ENCODE data around the gene KLK11. TPM values are rescaled to one million over a fixed set of nuclear protein-coding genes. Genes with fewer than 3 reads are reported as not detected.
A peak's percentile ranks its signal among the peaks of the same experiment; 100 is the strongest.

KLK11 gene
- total RNA-seq, 2 donors from 2014 or later, result not detected

DNA sequence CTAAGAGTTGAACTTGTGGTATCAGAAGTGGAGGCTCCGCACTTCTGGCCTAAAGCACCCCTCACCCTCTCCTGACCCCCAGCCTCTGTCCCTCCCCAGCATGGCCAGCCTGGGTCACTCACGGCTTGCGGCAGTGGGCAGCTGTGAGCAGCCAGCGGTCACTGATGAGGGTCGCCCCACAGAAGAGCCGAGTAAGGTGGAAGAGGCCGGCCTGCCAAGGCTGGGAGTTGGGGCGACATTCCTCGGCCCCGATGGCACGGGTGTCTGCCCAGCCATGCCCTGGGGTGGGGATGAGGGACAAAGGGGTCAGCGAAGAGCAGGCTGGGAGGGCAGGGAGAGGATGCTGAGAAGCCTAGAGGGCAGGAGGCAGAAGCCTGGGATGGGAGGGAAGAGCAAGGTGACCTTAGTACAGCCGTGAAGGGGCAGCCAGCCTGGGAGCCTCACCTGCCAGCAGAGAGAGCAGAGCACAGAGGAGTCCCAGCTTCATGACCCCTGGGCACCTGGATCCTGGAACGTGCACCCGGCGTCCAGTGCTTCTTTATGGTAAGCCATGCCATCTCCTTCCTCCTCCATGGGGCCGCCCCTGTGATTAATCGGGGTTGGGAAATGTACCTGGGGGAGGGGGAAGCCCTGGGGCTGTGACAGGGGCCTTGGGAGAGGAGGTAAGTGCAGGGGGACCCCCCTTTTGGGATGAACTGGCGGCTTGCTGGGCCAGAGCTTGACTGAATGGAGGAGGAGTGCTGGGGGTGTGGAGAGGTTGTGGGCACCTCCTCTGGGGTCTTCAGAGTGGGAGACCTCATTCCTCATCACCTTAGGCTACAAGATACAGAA is 17.1 kb downstream of the KLK11 start:
- H3K27me3 Mint-ChIP-seq (ENCODE audit: low read depth), result peaks cover 20% of the 10 kb centered on the region
- H3K9me3 Mint-ChIP-seq, result no peaks in the 10 kb centered on the region
- DNase-seq (no peak), ATAC-seq (replicated peaks in 1 of 2) (no peak)
- no peak overlapping the region for H3K27ac Mint-ChIP-seq
- no peaks in the 10 kb centered on the region for H3K36me3 Mint-ChIP-seq (ENCODE audit: insufficient read depth in 2 of 2)
- H3K4me3 Mint-ChIP-seq, result no peak overlapping the region
- H3K4me1 Mint-ChIP-seq (ENCODE audit: low read depth), result no peaks in the 10 kb centered on the region

DNA sequence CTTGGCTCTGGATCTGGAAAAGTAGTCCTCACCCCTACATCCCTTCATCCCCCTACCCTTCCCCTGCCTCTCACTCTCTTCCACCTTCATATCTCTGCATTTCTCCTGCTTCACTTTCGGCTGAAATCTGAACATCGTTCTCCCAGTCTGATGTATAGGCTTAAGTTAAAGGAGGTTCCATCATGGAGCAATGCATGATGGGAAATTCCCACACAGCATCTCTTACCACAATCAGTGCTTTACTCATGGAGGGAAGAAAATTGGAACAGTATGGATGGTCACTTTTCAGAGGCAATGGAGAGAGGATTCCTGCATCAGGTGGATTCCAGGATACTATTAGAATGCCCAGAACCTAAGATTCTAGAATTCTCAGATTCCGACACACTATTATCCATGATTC is 18.9 kb downstream of the KLK11 start:
- Mint-ChIP-seq H3K27ac (no peak overlapping the region), H3K4me1 (ENCODE audit: low read depth) (no peaks in the 10 kb centered on the region), H3K36me3 (ENCODE audit: insufficient read depth in 2 of 2) (no peaks in the 10 kb centered on the region), H3K27me3 (ENCODE audit: low read depth) (peaks cover 13% of the 10 kb centered on the region), H3K4me3 (no peak overlapping the region), H3K9me3 (no peaks in the 10 kb centered on the region)
- DNase-seq (no peak), ATAC-seq (replicated peaks in 1 of 2) (no peak)

DNA sequence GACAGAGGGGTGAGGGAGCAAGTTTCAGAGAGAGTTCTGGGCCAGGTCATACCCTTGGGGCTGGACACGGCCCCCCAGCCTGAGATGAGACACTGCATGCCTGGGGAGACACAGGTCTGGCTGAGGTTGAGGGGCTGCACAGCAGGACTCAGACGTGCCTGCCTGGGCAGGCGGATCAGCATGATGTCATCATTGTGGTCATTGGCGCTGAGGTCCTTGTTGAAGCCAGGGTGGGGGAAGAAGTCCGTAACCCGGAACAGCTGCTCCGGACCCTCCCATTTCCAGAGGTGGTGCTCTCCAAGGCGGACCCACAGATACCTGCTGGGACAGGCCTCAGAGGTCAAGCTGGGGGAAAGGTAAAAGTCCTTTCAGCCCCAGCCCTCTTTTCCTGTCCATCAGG is 20.0 kb downstream of the KLK11 start:
- H3K36me3 Mint-ChIP-seq (ENCODE audit: insufficient read depth in 2 of 2), result no peaks in the 10 kb centered on the region
- ATAC-seq (replicated peaks in 1 of 2) (no peak), DNase-seq (no peak)
- no peak overlapping the region for H3K27ac Mint-ChIP-seq
- no peak overlapping the region for H3K4me3 Mint-ChIP-seq
- H3K27me3 Mint-ChIP-seq (ENCODE audit: low read depth), result peaks cover 24% of the 10 kb centered on the region
- no peaks in the 10 kb centered on the region for H3K9me3 Mint-ChIP-seq
- no peaks in the 10 kb centered on the region for H3K4me1 Mint-ChIP-seq (ENCODE audit: low read depth)

DNA sequence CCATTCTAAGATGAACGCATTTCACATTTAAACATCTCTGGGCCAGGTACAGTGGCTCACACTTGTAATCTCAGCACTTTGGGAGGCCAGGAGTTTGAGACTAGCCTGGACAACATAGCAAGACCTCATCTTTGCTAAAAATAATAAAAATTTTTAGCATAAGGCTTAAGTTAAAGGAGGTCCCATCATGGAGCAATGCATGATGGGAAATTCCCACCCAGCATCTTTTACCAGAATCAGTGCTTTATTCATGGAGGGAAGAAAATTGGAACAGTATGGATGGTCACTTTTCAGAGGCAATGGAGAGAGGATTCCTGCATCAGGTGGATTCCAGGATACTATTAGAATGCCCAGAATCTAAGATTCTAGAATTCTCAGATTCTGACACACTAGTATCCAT is 21.2 kb downstream of the KLK11 start:
- no peak for ATAC-seq (replicated peaks in 1 of 2)
- Mint-ChIP-seq H3K27ac (no peak overlapping the region), H3K4me1 (ENCODE audit: low read depth) (no peaks in the 10 kb centered on the region), H3K27me3 (ENCODE audit: low read depth) (peaks cover 18% of the 10 kb centered on the region), H3K4me3 (no peak overlapping the region), H3K36me3 (ENCODE audit: insufficient read depth in 2 of 2) (no peaks in the 10 kb centered on the region), H3K9me3 (no peaks in the 10 kb centered on the region)
- no peak for DNase-seq

DNA sequence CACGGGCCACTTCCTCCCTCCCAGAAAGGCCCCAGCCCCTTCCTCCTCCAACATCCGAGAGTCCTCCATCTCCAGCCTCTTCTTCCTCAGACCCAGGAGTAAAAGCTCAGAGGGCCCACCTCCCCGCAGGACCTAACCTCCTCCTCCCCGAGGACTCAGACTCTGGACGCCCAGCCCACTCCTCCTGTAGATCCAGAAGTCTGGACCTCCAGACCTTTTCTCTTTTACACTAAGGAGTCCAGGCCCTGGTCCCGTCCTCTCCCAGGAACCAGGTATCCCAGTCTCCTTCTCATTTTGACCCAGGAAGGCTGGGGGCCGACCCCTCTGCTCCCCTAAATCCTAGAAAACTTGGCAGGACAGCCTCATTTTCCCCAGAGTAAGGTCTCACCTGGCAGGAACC is 23.1 kb downstream of the KLK11 start:
- Mint-ChIP-seq H3K4me3 (no peak overlapping the region), H3K27ac (no peak overlapping the region), H3K27me3 (ENCODE audit: low read depth) (peaks cover 23% of the 10 kb centered on the region), H3K9me3 (no peaks in the 10 kb centered on the region), H3K36me3 (ENCODE audit: insufficient read depth in 2 of 2) (no peaks in the 10 kb centered on the region), H3K4me1 (ENCODE audit: low read depth) (no peaks in the 10 kb centered on the region)
- no peak for ATAC-seq (replicated peaks in 1 of 2)
- no peak for DNase-seq

DNA sequence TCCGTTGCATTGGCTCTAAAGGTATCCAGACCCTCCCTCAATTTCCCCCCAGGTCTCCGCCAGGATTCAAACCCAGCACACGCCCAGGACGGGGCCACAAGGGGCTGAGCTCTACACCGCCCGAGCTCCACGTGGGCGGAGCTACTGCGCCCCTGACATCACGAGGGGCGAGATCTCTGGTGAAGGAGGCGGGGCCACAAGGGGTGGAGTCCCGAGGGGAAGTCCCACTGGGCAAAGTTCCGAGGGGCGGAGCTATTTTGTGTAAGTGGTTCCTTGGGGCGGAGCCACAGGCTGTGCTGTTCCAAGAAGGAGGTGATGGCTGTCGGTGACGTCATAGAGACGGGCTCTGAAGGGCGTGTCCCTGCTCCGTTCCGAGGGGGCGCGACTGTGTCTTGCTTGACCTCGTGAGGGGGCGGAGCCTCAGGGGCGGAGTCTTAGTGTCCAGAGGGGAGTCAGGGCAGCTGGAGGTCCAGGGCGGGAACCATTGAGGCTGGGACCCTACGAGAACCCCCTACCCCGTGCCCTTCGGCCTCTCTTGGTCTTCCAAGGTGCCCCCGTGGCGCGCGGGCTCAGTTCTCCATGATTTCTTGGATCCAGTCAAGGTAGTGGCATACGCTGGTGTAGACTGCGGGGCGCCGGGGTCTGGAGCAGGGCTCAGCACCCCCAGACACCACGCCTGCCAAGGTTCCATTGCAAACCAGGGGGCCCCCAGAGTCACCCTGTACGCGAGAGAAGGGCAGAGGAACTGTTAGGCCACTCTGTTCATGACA is 23.7 kb downstream of the KLK11 start:
- Mint-ChIP-seq H3K27ac (no peak overlapping the region), H3K27me3 (ENCODE audit: low read depth) (peaks cover 28% of the 10 kb centered on the region), H3K36me3 (ENCODE audit: insufficient read depth in 2 of 2) (no peaks in the 10 kb centered on the region), H3K9me3 (no peaks in the 10 kb centered on the region), H3K4me3 (peak overlapping the region in 1 of 2 donors; percentile 42), H3K4me1 (ENCODE audit: low read depth) (no peaks in the 10 kb centered on the region)
- peak; percentile 31 to 35 for ATAC-seq (replicated peaks in 1 of 2)
- DNase-seq, result peak; percentile 22

DNA sequence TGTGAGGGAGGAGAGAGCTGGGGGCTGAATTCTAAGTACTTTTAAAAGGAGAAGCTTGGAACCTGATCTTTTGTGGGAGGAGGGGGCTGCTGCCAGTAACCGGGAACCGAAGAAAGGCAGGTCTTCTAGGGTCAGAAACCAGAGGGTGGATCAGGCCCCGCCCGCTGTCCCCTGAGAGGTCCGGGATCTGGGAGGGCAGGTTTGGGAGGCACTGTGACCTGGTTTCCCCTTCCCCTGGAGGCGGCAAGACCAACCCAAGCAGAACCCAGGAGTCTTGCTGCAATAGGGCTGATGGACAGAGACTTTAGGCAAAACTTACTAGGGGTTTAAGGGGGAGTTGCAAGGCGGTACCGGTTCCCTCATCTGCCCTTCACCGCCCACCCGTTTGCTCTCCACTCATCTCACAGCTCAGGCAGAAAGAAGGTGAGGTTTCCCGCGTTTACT is 24.3 kb downstream of the KLK11 start:
- no peak for DNase-seq
- peak overlapping the region in 1 of 2 donors; percentile 42 for H3K4me3 Mint-ChIP-seq
- H3K27ac Mint-ChIP-seq, result no peak overlapping the region
- H3K9me3 Mint-ChIP-seq, result no peaks in the 10 kb centered on the region
- H3K36me3 Mint-ChIP-seq (ENCODE audit: insufficient read depth in 2 of 2), result no peaks in the 10 kb centered on the region
- no peak for ATAC-seq (replicated peaks in 1 of 2)
- H3K27me3 Mint-ChIP-seq (ENCODE audit: low read depth), result peaks cover 28% of the 10 kb centered on the region
- no peaks in the 10 kb centered on the region for H3K4me1 Mint-ChIP-seq (ENCODE audit: low read depth)

DNA sequence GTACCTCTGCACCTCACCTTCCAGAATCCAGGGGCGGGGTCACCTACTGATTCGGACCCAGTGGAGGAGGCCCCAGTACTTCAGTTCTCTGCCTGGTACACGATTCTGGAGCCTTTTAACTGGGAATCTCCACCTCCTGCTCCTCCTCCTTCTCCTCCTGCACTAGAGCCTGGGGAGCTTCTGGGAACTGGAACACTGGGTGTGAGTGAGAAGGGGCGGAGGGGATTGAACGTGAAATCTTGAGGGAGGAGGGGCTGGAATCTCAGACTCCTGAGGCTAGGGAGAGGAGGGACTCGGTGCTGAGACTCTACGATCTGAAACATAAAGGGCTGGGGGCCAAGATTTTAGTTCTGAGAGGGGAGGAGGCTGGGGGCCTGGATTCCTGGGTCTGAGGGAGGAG is 24.9 kb downstream of the KLK11 start, which contains the start of gene KLK8:
Gene KLK8, minus strand, starts transcription at position 90 of the 400 bp plus-strand sequence. CDS start 437 bp downstream, outside the sequence.
- H3K27me3 Mint-ChIP-seq (ENCODE audit: low read depth), result peaks cover 28% of the 10 kb centered on the region
- no peaks in the 10 kb centered on the region for H3K36me3 Mint-ChIP-seq (ENCODE audit: insufficient read depth in 2 of 2)
- DNase-seq (no peak), ATAC-seq (replicated peaks in 1 of 2) (no peak)
- H3K4me1 Mint-ChIP-seq (ENCODE audit: low read depth), result no peaks in the 10 kb centered on the region
- no peak within 1 kb of the TSS for H3K27ac Mint-ChIP-seq
- peak within 1 kb of the TSS in 1 of 2 donors; percentile 42 for H3K4me3 Mint-ChIP-seq
- no peaks in the 10 kb centered on the region for H3K9me3 Mint-ChIP-seq

DNA sequence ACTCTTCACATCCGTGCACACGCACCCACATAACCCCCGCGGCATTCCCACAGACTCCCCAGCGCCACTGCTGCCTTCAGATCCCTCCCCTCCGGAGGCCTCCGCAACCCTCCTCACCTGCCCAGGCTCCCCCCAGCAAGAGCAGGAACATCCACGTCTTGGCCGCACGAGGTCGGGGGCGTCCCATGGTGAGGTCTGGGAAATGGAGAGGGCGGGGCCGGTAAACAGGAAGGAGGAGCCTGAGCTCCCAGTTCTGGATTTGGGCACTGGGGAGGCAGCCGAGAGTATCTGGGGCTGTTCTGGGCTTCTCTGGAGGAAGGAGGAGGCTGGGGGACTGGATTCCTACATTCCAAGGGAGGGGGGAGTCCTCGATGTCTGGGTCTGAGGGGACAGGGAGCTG is 25.4 kb downstream of the KLK11 start:
- Mint-ChIP-seq H3K27me3 (ENCODE audit: low read depth) (peaks cover 28% of the 10 kb centered on the region), H3K4me1 (ENCODE audit: low read depth) (no peaks in the 10 kb centered on the region), H3K4me3 (no peak overlapping the region), H3K27ac (no peak overlapping the region), H3K36me3 (ENCODE audit: insufficient read depth in 2 of 2) (no peaks in the 10 kb centered on the region), H3K9me3 (no peaks in the 10 kb centered on the region)
- no peak for DNase-seq
- ATAC-seq (replicated peaks in 1 of 2), result no peak

DNA sequence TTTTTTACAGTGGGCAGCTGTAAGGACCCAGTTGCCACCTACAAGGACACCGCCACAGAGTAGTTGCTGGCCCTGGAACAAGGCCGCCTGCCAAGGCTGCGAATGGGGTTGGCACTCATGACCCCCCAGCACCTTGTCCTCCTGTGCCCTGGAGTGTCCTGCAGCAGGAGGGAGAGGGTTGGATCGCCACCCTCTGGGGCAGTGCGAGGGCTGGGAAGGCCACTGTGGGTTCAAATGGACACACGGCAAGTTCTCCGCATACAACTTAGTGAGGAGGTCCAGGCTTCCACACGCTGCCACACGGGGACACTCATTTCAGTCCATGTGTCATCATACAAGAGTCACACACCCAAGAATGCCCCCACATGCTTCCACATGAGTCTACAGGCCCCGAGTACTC is 26.0 kb downstream of the KLK11 start:
- H3K36me3 Mint-ChIP-seq (ENCODE audit: insufficient read depth in 2 of 2), result no peaks in the 10 kb centered on the region
- DNase-seq, result no peak
- no peak for ATAC-seq (replicated peaks in 1 of 2)
- H3K9me3 Mint-ChIP-seq, result no peaks in the 10 kb centered on the region
- no peaks in the 10 kb centered on the region for H3K4me1 Mint-ChIP-seq (ENCODE audit: low read depth)
- peaks cover 28% of the 10 kb centered on the region for H3K27me3 Mint-ChIP-seq (ENCODE audit: low read depth)
- no peak overlapping the region for H3K27ac Mint-ChIP-seq
- H3K4me3 Mint-ChIP-seq, result no peak overlapping the region

DNA sequence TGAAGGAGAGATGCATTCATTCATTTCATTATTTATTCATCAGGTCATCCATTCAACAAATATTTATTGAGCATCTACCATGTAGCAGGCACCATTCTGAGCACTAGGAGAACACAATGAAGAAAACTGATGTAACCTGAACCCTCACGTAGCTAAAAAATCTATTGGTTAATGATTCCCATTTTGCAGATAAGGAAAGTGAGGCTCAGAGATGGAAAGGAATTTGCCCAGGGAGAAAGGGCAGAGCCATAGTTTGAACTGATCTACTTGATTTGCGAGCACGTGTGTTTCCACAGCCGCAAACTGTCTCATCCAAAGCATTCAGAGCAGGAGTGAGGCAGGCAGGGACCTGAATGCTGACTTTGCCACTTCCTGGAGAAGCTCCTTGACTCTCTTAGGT is 27.7 kb downstream of the KLK11 start:
- Mint-ChIP-seq H3K9me3 (no peaks in the 10 kb centered on the region), H3K4me1 (ENCODE audit: low read depth) (no peaks in the 10 kb centered on the region)
- no peak for ATAC-seq (replicated peaks in 1 of 2)

DNA sequence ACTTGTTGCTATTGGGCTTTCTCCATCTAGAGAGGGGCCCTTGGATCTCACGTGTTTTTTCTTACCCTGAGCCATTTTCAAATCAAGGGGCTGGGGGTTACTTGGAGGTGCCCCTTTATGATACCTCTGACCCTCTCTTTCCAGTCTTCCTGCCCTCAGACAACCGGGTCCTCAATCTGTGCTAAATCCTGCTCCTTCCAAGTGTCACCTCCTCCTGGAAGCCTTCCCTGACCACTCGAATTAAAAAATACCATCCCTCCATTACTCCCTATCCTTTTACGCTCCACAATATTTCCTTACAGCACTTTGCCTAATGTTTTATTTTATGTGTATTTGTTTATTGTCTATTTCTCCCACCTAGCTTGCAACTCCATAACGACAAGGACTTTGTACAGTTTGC is 28.4 kb downstream of the KLK11 start:
- no peak for ATAC-seq (replicated peaks in 1 of 2)
- Mint-ChIP-seq H3K9me3 (no peaks in the 10 kb centered on the region), H3K27me3 (ENCODE audit: low read depth) (peaks cover 28% of the 10 kb centered on the region), H3K4me3 (no peak overlapping the region), H3K27ac (no peak overlapping the region), H3K4me1 (ENCODE audit: low read depth) (no peaks in the 10 kb centered on the region), H3K36me3 (ENCODE audit: insufficient read depth in 2 of 2) (no peaks in the 10 kb centered on the region)
- no peak for DNase-seq

More for the DNA sequence above, 27.7 kb downstream of the KLK11 start:
- Mint-ChIP-seq H3K4me3 (no peak overlapping the region), H3K27me3 (ENCODE audit: low read depth) (peaks cover 28% of the 10 kb centered on the region), H3K27ac (no peak overlapping the region), H3K36me3 (ENCODE audit: insufficient read depth in 2 of 2) (no peaks in the 10 kb centered on the region)
- DNase-seq, result no peak

DNA sequence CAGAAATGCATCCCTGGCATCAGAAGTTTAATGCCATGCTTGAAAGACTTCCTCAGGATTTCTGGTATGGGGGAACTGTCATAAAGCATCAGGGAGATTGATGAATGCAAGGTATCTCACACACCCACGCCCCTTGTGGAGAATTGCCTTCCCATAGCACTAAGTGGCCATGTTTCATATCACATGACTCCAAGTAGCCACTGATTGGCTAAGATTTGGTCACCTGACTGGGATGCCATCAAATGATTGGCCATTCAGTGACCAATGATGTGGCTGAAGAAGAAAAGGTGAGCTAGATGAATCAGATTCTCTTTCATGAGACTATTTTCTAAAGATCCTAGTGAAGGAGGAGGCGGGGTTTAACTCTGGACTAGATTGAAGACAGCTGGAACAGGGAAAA is 32.3 kb downstream of the KLK11 start:
- Mint-ChIP-seq H3K9me3 (peaks cover 0 to 1% of the 10 kb centered on the region in 2 donors), H3K4me1 (ENCODE audit: low read depth) (no peaks in the 10 kb centered on the region), H3K27me3 (ENCODE audit: low read depth) (peaks cover 24% of the 10 kb centered on the region), H3K4me3 (no peak overlapping the region), H3K27ac (no peak overlapping the region), H3K36me3 (ENCODE audit: insufficient read depth in 2 of 2) (no peaks in the 10 kb centered on the region)
- ATAC-seq (replicated peaks in 1 of 2) (no peak), DNase-seq (no peak)
